ENCODE measurements around the gene KIF1B. TPM values are rescaled to one million over a fixed set of nuclear protein-coding genes. Genes with fewer than 3 reads are reported as not detected.

The KIF1B gene
- total and polyA plus RNA-seq, 9 of the 15 experiments (the other 6 are each of a cell fraction or from before 2014, with no cell fraction given) = 2.8 to 19.8 (median 11.9) TPM

DNA sequence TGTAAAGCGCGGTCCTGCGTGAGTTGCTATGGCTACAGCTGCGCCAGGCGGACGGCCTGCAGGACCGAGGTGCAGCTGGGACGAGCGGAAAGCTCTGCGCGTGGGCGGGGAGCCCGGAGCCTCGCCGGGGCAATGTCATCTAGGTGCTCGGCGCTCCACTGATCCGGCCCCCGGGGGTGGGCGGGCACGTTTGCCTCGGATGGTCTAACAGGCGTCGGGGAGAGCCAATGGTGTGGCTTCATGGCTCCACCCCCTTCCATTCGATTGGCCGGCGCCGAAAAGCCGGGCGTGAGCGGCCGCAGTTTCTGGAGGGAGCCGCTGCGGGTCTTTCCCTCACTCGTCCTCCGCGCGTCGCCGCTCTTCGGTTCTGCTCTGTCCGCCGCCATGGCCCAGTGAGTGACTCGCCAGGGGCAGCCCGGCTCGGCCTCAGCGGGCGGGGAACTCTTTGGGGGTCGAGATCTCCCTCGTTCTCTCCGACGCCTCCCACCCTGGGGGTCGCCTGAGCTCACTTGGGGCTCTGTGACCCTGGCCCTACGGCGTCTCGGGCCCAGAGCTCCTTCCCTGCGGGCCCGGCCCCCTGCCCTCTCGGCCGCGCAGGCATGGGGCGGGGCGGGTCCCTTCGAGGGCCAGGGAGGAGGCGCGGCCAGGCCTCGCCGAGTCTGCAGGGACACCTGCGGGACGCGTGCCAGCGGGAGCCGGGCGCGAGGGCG, 188.5 kb downstream of the KIF1B start, which contains the start of gene PGD (continued):
- TF ChIP-seq, protein P1, sequence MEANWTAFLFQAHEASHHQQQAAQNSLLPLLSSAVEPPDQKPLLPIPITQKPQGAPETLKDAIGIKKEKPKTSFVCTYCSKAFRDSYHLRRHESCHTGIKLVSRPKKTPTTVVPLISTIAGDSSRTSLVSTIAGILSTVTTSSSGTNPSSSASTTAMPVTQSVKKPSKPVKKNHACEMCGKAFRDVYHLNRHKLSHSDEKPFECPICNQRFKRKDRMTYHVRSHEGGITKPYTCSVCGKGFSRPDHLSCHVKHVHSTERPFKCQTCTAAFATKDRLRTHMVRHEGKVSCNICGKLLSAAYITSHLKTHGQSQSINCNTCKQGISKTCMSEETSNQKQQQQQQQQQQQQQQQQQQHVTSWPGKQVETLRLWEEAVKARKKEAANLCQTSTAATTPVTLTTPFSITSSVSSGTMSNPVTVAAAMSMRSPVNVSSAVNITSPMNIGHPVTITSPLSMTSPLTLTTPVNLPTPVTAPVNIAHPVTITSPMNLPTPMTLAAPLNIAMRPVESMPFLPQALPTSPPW (CRISPR knock-in tag; IDR thresholded peaks at IDR 0.05) = peak; percentile 83
- TF ChIP-seq ZNF584 (CRISPR knock-in tag; IDR thresholded peaks at IDR 0.05; ENCODE audit: low read depth) (no peak), DIDO1 (tag; IDR thresholded peaks at IDR 0.05; ENCODE audit: low read depth) (no peak), SAP30 (IDR thresholded peaks at IDR 0.05; ENCODE audit: borderline replicate concordance, insufficient read depth, low read depth, low read length, poor library complexity, severe bottlenecking) (peak; percentile 22), TAF9B (IDR thresholded peaks at IDR 0.05; ENCODE audit: partially characterized antibody) (peak; percentile 91), HDAC1 (IDR thresholded peaks at IDR 0.05) (peak in 1 of 2 experiments; percentile 94; a peak in 2 of 4 replicates), DACH1 (IDR thresholded peaks at IDR 0.05; ENCODE audit: partially characterized antibody) (peak; percentile 74), POLR2A (conservative IDR thresholded peaks at IDR 0.05) (peak; percentile 98), NFYB (IDR thresholded peaks at IDR 0.05; ENCODE audit: extremely low read depth, insufficient read length) (peak; percentile 99), KAT7 (CRISPR knock-in tag; IDR thresholded peaks at IDR 0.05; ENCODE audit: borderline replicate concordance) (no peak; the same call in 1 of the 2 replicates), WHSC1 (IDR thresholded peaks at IDR 0.05; ENCODE audit: low read length) (no peak), HCFC1 (IDR thresholded peaks at IDR 0.05; ENCODE audit: low read depth, low read length) (peak; percentile 63), CHD2 (IDR thresholded peaks at IDR 0.05; ENCODE audit: low read depth, low read length) (peak; percentile 91)
- TF ChIP-seq, protein P2, sequence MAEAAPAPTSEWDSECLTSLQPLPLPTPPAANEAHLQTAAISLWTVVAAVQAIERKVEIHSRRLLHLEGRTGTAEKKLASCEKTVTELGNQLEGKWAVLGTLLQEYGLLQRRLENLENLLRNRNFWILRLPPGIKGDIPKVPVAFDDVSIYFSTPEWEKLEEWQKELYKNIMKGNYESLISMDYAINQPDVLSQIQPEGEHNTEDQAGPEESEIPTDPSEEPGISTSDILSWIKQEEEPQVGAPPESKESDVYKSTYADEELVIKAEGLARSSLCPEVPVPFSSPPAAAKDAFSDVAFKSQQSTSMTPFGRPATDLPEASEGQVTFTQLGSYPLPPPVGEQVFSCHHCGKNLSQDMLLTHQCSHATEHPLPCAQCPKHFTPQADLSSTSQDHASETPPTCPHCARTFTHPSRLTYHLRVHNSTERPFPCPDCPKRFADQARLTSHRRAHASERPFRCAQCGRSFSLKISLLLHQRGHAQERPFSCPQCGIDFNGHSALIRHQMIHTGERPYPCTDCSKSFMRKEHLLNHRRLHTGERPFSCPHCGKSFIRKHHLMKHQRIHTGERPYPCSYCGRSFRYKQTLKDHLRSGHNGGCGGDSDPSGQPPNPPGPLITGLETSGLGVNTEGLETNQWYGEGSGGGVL (CRISPR knock-in tag; IDR thresholded peaks at IDR 0.05) = no peak
- TF ChIP-seq, protein P3, sequence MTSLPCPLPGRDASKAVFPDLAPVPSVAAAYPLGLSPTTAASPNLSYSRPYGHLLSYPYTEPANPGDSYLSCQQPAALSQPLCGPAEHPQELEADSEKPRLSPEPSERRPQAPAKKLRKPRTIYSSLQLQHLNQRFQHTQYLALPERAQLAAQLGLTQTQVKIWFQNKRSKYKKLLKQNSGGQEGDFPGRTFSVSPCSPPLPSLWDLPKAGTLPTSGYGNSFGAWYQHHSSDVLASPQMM (CRISPR knock-in tag; IDR thresholded peaks at IDR 0.05) = no peak
- TF ChIP-seq, protein P4, sequence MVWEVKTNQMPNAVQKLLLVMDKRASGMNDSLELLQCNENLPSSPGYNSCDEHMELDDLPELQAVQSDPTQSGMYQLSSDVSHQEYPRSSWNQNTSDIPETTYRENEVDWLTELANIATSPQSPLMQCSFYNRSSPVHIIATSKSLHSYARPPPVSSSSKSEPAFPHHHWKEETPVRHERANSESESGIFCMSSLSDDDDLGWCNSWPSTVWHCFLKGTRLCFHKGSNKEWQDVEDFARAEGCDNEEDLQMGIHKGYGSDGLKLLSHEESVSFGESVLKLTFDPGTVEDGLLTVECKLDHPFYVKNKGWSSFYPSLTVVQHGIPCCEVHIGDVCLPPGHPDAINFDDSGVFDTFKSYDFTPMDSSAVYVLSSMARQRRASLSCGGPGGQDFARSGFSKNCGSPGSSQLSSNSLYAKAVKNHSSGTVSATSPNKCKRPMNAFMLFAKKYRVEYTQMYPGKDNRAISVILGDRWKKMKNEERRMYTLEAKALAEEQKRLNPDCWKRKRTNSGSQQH (CRISPR knock-in tag; IDR thresholded peaks at IDR 0.05) = 0 out of 2 replicates have a peak, but pooled peaks have one; percentile 16
- TF ChIP-seq, protein P5, sequence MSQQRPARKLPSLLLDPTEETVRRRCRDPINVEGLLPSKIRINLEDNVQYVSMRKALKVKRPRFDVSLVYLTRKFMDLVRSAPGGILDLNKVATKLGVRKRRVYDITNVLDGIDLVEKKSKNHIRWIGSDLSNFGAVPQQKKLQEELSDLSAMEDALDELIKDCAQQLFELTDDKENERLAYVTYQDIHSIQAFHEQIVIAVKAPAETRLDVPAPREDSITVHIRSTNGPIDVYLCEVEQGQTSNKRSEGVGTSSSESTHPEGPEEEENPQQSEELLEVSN (IDR thresholded peaks at IDR 0.05; ENCODE audit: borderline replicate concordance in 1 of 2, extremely low read depth in 1 of 2, insufficient read depth in 1 of 2, insufficient read length in 1 of 2, low read depth in 1 of 2, low read length in 1 of 2, poor library complexity in 1 of 2, severe bottlenecking in 1 of 2) = peak; percentile 84 to 92
- TF ChIP-seq, protein P6, sequence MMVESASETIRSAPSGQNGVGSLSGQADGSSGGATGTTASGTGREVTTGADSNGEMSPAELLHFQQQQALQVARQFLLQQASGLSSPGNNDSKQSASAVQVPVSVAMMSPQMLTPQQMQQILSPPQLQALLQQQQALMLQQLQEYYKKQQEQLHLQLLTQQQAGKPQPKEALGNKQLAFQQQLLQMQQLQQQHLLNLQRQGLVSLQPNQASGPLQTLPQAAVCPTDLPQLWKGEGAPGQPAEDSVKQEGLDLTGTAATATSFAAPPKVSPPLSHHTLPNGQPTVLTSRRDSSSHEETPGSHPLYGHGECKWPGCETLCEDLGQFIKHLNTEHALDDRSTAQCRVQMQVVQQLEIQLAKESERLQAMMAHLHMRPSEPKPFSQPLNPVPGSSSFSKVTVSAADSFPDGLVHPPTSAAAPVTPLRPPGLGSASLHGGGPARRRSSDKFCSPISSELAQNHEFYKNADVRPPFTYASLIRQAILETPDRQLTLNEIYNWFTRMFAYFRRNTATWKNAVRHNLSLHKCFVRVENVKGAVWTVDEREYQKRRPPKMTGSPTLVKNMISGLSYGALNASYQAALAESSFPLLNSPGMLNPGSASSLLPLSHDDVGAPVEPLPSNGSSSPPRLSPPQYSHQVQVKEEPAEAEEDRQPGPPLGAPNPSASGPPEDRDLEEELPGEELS (CRISPR knock-in tag; IDR thresholded peaks at IDR 0.05; ENCODE audit: borderline replicate concordance) = peak; percentile 44; the same call in 1 of the 2 replicates
